ENCODE data around the gene SLCO2A1.

The SLCO2A1 gene

GRCh38 chr3:134060561-134061385 lies 31.0 kb upstream of the SLCO2A1 start:
- TF ChIP-seq CTCF (IDR thresholded peaks at IDR 0.05; ENCODE audit: low read depth, low read length, missing control alignments), result no peak
- H3K4me3 ChIP-seq (replicated peaks; ENCODE audit: low read depth, low read length), result no peak overlapping the region
- no peak for DNase-seq (ENCODE audit: extremely low read depth, low read depth)

GRCh38 chr3:134059671-134060560 lies 30.2 kb upstream of the SLCO2A1 start:
- no peak overlapping the region for H3K4me3 ChIP-seq (replicated peaks; ENCODE audit: low read depth, low read length)
- no peak for TF ChIP-seq CTCF (IDR thresholded peaks at IDR 0.05; ENCODE audit: low read depth, low read length, missing control alignments)
- no peak for DNase-seq (ENCODE audit: extremely low read depth, low read depth)

GRCh38 chr3:134059035-134059601 lies 29.4 kb upstream of the SLCO2A1 start:
- TF ChIP-seq CTCF (IDR thresholded peaks at IDR 0.05; ENCODE audit: low read depth, low read length, missing control alignments), result no peak
- H3K4me3 ChIP-seq (replicated peaks; ENCODE audit: low read depth, low read length), result no peak overlapping the region
- DNase-seq (ENCODE audit: extremely low read depth, low read depth), result no peak

GRCh38 chr3:134057654-134058110 lies 28.0 kb upstream of the SLCO2A1 start:
- DNase-seq (ENCODE audit: extremely low read depth, low read depth), result no peak
- H3K4me3 ChIP-seq (replicated peaks; ENCODE audit: low read depth, low read length), result no peak overlapping the region
- no peak for TF ChIP-seq CTCF (IDR thresholded peaks at IDR 0.05; ENCODE audit: low read depth, low read length, missing control alignments)

- no peak for DNase-seq (ENCODE audit: extremely low read depth, low read depth)
- H3K4me3 ChIP-seq (replicated peaks; ENCODE audit: low read depth, low read length), result no peak overlapping the region
- TF ChIP-seq CTCF (IDR thresholded peaks at IDR 0.05; ENCODE audit: low read depth, low read length, missing control alignments), result no peak
Observed at GRCh38 chr3:134057006-134057653, 27.4 kb upstream of the SLCO2A1 start.

- no peak for DNase-seq (ENCODE audit: extremely low read depth, low read depth)
- no peak overlapping the region for H3K4me3 ChIP-seq (replicated peaks; ENCODE audit: low read depth, low read length)
- no peak for TF ChIP-seq CTCF (IDR thresholded peaks at IDR 0.05; ENCODE audit: low read depth, low read length, missing control alignments)
Observed at GRCh38 chr3:134056464-134056891, 26.8 kb upstream of the SLCO2A1 start.

Measured in HFF-Myc (cell line).